Mesendoderm (in vitro differentiated cells): Measurements from ENCODE around the gene CFAP45.
A peak's percentile ranks its signal among the peaks of the same experiment; 100 is the strongest.

Experiments
- DNase-seq: peaks from one replicate; pipeline ENCODE4 v3.0.0; 2013
- H2AK5ac ChIP-seq: 2 replicates; pipeline ENCODE4 v1.6.1; 2013; ENCODE audit warnings: low read length, inconsistent platforms
- H2BK120ac ChIP-seq: 2 replicates; pipeline ENCODE4 v1.6.1; 2013; ENCODE audit warnings: low read depth, mild to moderate bottlenecking, low read length, moderate library complexity, mixed read lengths
- H2BK15ac ChIP-seq: replicated peaks from 2 replicates; pipeline ENCODE4 v1.6.1; 2013; ENCODE audit warnings: low read depth, mild to moderate bottlenecking, moderate library complexity
- H2BK5ac ChIP-seq: 2 replicates; pipeline ENCODE4 v1.6.1; 2013; ENCODE audit warnings: low read length, inconsistent platforms
- H3K18ac ChIP-seq: 2 replicates; pipeline ENCODE4 v1.6.1; 2013; ENCODE audit warnings: mild to moderate bottlenecking, low read length, mixed read lengths
- H3K23ac ChIP-seq: one replicate; pipeline ENCODE4 v1.6.1; 2013; ENCODE audit warnings: low read length
- H3K27ac ChIP-seq: 2 replicates; pipeline ENCODE4 v1.5.1; 2013; ENCODE audit warnings: low read depth, mild to moderate bottlenecking, inconsistent platforms, low read length, moderate library complexity
- H3K27me3 ChIP-seq: 2 replicates; pipeline ENCODE4 v1.6.1; 2013; ENCODE audit warnings: low read length, control low read depth, mild to moderate bottlenecking, inconsistent platforms; ENCODE audit not compliant: insufficient read depth, poor library complexity
- H3K36me3 ChIP-seq: 2 replicates; pipeline ENCODE4 v1.6.1; 2013; ENCODE audit warnings: low read length, inconsistent platforms; ENCODE audit not compliant: control insufficient read depth, insufficient read depth
- H3K4ac ChIP-seq: one replicate; pipeline ENCODE4 v1.6.1; 2013; ENCODE audit warnings: low read depth, mild to moderate bottlenecking, low read length, moderate library complexity
- H3K4me1 ChIP-seq: 2 replicates; pipeline ENCODE4 v1.6.1; 2013; ENCODE audit warnings: low read depth, low read length, inconsistent platforms; ENCODE audit not compliant: control insufficient read depth
- H3K4me2 ChIP-seq: 2 replicates; pipeline ENCODE4 v1.6.1; 2013; ENCODE audit warnings: low read length
- H3K4me3 ChIP-seq: 2 replicates; pipeline ENCODE4 v1.5.1; 2013; ENCODE audit warnings: mild to moderate bottlenecking, low read length
- H3K56ac ChIP-seq: one replicate; pipeline ENCODE4 v1.6.1; 2013; ENCODE audit warnings: low read length
- H3K79me1 ChIP-seq: 2 replicates; pipeline ENCODE4 v1.6.1; 2013; ENCODE audit warnings: low read length, inconsistent platforms
- H3K79me2 ChIP-seq: 2 replicates; pipeline ENCODE4 v1.6.1; 2013; ENCODE audit warnings: mild to moderate bottlenecking, low read length; ENCODE audit not compliant: control insufficient read depth, insufficient read depth
- H3K9ac ChIP-seq: 2 replicates; pipeline ENCODE4 v1.6.1; 2013; ENCODE audit warnings: low read length, inconsistent platforms
- H4K5ac ChIP-seq: one replicate; pipeline ENCODE4 v1.6.1; 2013; ENCODE audit warnings: low read length
- H4K8ac ChIP-seq: one replicate; pipeline ENCODE4 v1.6.1; 2013; ENCODE audit warnings: low read depth, mild to moderate bottlenecking, control low read depth, low read length, moderate library complexity
- WGBS: extraction: QIAGEN DNeasy Blood & Tissue Kit; methylation state at CpG from one replicate; pipeline ENCODE4 v1.1.7; 2013; ENCODE audit warnings: low lambda C conversion rate, missing lambda C conversion rate; ENCODE audit not compliant: insufficient coverage; ENCODE audit errors: extremely low coverage; 5-methylcytosine and 5-hydroxymethylcytosine counted together

Gene CFAP45

DNA sequence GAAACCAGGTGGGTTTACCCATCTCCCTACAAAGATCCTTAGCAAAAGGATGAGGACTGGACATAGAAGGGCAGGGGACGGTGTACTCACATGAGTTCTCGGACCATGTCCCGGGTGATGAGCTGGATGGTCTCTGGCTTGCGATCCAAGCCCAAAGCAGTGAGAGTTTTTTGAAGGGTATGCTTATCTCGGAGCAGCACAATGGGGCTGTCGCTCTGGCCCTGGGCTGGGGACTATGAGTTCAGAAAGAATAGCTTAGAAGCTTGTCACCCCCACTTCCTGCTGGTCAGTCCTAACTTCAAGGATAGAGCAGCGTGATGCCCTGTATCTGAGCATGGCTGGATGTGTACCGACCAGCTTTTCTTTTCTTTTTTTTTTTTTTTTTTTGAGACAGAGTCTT lies 9.6 kb downstream of the CFAP45 start:
- H3K9ac ChIP-seq: no peak overlapping the region
- no CpG with 5 or more reads among the region's 8 CpGs for WGBS
- peak overlapping the region; percentile 31 for H3K27ac ChIP-seq
- no peak for DNase-seq
- H3K4me3 ChIP-seq: no peak overlapping the region
- peak overlapping the region; percentile 11 for H3K18ac ChIP-seq
- no peaks in the 10 kb centered on the region for H3K27me3 ChIP-seq
- peak overlapping the region; percentile 88 for H2AK5ac ChIP-seq
- no peak overlapping the region for H2BK120ac ChIP-seq
- H2BK15ac ChIP-seq: no peak overlapping the region
- no peaks in the 10 kb centered on the region for H3K79me1 ChIP-seq
- H3K23ac ChIP-seq: no peak overlapping the region
- H3K36me3 ChIP-seq: no peaks in the 10 kb centered on the region
- no peak overlapping the region for H3K4me2 ChIP-seq
- peak overlapping the region; percentile 38 for H3K56ac ChIP-seq
- peaks cover 5% of the 10 kb centered on the region for H3K4me1 ChIP-seq
- no peak overlapping the region for H3K4ac ChIP-seq
- H3K79me2 ChIP-seq: no peaks in the 10 kb centered on the region
- no peak overlapping the region for H4K8ac ChIP-seq
- peak overlapping the region; percentile 74 for H2BK5ac ChIP-seq
- no peak overlapping the region for H4K5ac ChIP-seq

- H3K27ac ChIP-seq: peak overlapping the region; percentile 25
- peak; percentile 91 for DNase-seq
- no CpG with 5 or more reads among the region's 2 CpGs for WGBS
Observed at GRCh38 chr1:159889821-159890252, 10.1 kb downstream of the CFAP45 start.

DNA sequence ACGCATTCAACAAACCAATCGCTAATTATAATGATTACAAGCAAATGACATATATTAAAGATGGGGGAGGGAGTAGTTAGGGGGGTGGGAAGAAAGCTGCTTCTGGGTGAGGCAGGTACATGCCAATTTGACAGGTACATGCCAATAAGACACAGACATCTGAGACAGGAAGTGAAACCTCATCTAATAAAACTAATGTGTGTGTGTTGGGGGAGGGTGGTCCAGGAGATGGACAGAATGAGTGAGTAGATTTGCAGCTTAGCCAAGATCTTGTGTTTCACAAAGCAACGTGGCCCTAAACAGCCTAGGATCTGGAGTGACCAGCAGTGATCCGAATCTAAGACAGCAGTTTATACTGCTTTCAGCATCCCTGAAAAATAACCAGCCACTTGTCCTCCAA lies 10.8 kb downstream of the CFAP45 start:
- peak overlapping the region; percentile 25 for H3K27ac ChIP-seq
- no peak overlapping the region for H3K18ac ChIP-seq
- no peak overlapping the region for H3K4me2 ChIP-seq
- H2BK15ac ChIP-seq: no peak overlapping the region
- no peak overlapping the region for H4K5ac ChIP-seq
- no peaks in the 10 kb centered on the region for H3K27me3 ChIP-seq
- H2AK5ac ChIP-seq: no peak overlapping the region
- H4K8ac ChIP-seq: no peak overlapping the region
- no peak overlapping the region for H3K23ac ChIP-seq
- H3K4me1 ChIP-seq: peaks cover 5% of the 10 kb centered on the region
- no peak overlapping the region for H2BK5ac ChIP-seq
- no peak overlapping the region for H3K4me3 ChIP-seq
- H3K79me1 ChIP-seq: no peaks in the 10 kb centered on the region
- no CpG with 5 or more reads among the region's 4 CpGs for WGBS
- no peak overlapping the region for H3K56ac ChIP-seq
- no peak for DNase-seq
- H3K79me2 ChIP-seq: no peaks in the 10 kb centered on the region
- H3K9ac ChIP-seq: no peak overlapping the region
- H3K4ac ChIP-seq: no peak overlapping the region
- no peaks in the 10 kb centered on the region for H3K36me3 ChIP-seq
- no peak overlapping the region for H2BK120ac ChIP-seq

More at GRCh38 chr1:159889821-159890252, 10.1 kb downstream of the CFAP45 start:
- H2BK120ac ChIP-seq: no peak overlapping the region
- no peak overlapping the region for H3K4ac ChIP-seq
- H4K8ac ChIP-seq: no peak overlapping the region
- no peaks in the 10 kb centered on the region for H3K79me2 ChIP-seq
- H2BK15ac ChIP-seq: no peak overlapping the region
- H3K4me3 ChIP-seq: no peak overlapping the region
- H2AK5ac ChIP-seq: no peak overlapping the region
- no peak overlapping the region for H3K9ac ChIP-seq
- peak overlapping the region; percentile 11 for H3K18ac ChIP-seq
- H3K27me3 ChIP-seq: no peaks in the 10 kb centered on the region
- no peaks in the 10 kb centered on the region for H3K79me1 ChIP-seq
- H3K4me2 ChIP-seq: no peak overlapping the region
- H3K4me1 ChIP-seq: peaks cover 5% of the 10 kb centered on the region
- no peak overlapping the region for H3K23ac ChIP-seq
- no peak overlapping the region for H4K5ac ChIP-seq
- H3K56ac ChIP-seq: peak overlapping the region; percentile 26
- H2BK5ac ChIP-seq: no peak overlapping the region
- H3K36me3 ChIP-seq: no peaks in the 10 kb centered on the region

DNA sequence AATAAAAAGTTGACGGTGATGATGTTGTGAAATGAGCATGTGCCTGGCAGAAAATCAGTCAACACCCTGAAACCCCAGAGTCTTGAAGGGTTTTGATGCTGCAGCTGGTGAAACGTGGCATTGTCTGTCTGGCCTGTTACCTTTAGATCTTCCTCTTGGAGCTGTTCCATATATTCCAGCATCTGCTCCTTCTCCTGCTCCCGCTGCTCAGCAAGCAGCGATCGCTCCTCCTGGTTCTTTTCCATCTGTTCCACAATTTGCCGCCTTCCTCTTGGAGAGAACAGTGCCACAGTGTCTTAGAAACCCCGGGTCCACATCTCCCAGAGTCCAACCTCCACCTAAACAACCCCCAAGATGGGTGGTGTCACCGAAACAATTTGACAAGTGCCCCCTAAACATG lies 15.7 kb downstream of the CFAP45 start:
- no peak overlapping the region for H3K4ac ChIP-seq

DNA sequence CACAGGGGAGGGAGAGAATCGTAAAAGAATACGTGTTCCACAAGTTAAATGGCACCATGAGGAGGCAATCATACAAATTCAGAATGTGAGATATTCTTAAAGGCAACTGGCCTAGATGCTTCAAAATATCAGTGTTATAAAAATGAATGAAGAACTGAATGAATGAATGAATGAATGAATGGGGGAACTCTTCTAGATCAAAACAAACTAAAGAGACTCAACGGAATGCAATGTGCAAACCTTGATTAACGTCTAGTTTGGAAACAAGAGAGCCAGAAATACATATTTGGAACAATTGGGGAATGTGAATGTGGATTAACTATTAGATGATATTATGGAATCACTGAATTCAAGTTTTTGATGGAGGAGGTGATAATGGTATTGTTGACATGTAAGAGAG lies 16.8 kb downstream of the CFAP45 start:
- H2AK5ac ChIP-seq: no peak overlapping the region
- H3K23ac ChIP-seq: no peak overlapping the region
- H2BK15ac ChIP-seq: no peak overlapping the region
- H4K8ac ChIP-seq: no peak overlapping the region
- no peak overlapping the region for H4K5ac ChIP-seq
- H3K79me1 ChIP-seq: no peaks in the 10 kb centered on the region
- H3K4me2 ChIP-seq: no peak overlapping the region
- H3K4ac ChIP-seq: no peak overlapping the region
- DNase-seq: no peak
- no peak overlapping the region for H3K9ac ChIP-seq
- no peaks in the 10 kb centered on the region for H3K4me1 ChIP-seq
- no CpG with 5 or more reads among the region's 4 CpGs for WGBS
- H2BK120ac ChIP-seq: no peak overlapping the region
- H3K27ac ChIP-seq: no peak overlapping the region
- H3K4me3 ChIP-seq: no peak overlapping the region
- H3K79me2 ChIP-seq: no peaks in the 10 kb centered on the region
- H3K36me3 ChIP-seq: no peaks in the 10 kb centered on the region
- H3K56ac ChIP-seq: no peak overlapping the region
- no peak overlapping the region for H3K18ac ChIP-seq
- no peaks in the 10 kb centered on the region for H3K27me3 ChIP-seq
- H2BK5ac ChIP-seq: no peak overlapping the region

More for the DNA sequence above, 15.7 kb downstream of the CFAP45 start:
- Histone ChIP-seq H3K27me3 (no peaks in the 10 kb centered on the region), H3K18ac (no peak overlapping the region), H2BK120ac (no peak overlapping the region), H2AK5ac (no peak overlapping the region), H3K4me1 (no peaks in the 10 kb centered on the region), H3K79me2 (no peaks in the 10 kb centered on the region), H2BK15ac (no peak overlapping the region), H3K4me2 (no peak overlapping the region), H4K8ac (no peak overlapping the region), H3K56ac (no peak overlapping the region), H3K36me3 (no peaks in the 10 kb centered on the region), H3K4me3 (no peak overlapping the region), H3K9ac (no peak overlapping the region), H3K27ac (no peak overlapping the region), H3K79me1 (no peaks in the 10 kb centered on the region), H2BK5ac (no peak overlapping the region), H3K23ac (no peak overlapping the region), H4K5ac (no peak overlapping the region)
- no CpG with 5 or more reads among the region's 8 CpGs for WGBS
- no peak for DNase-seq

DNA sequence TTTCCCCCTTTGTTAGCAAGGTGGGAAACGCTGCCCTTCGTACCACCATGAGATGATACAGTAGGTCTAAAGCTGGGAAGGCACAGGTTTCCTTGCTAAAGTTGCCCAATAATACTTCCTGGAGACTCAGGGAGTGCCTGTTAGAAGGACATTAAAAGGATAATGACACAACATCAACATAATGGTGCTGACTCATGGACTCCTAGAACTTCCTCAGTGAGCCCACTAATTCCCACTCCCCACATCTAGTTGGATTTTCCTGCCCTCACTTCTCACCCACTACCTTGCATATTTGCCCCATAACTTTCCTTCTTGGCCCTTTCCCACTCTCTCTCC lies 17.5 kb downstream of the CFAP45 start:
- Histone ChIP-seq H3K27me3 (no peaks in the 10 kb centered on the region), H3K9ac (no peak overlapping the region), H2BK15ac (no peak overlapping the region), H2AK5ac (no peak overlapping the region), H3K79me1 (no peaks in the 10 kb centered on the region), H3K4me1 (no peaks in the 10 kb centered on the region), H3K36me3 (no peaks in the 10 kb centered on the region), H3K23ac (no peak overlapping the region), H3K79me2 (no peaks in the 10 kb centered on the region), H4K8ac (no peak overlapping the region), H2BK5ac (no peak overlapping the region), H4K5ac (no peak overlapping the region), H3K4me2 (no peak overlapping the region), H3K4me3 (no peak overlapping the region), H3K18ac (no peak overlapping the region), H3K56ac (no peak overlapping the region), H2BK120ac (no peak overlapping the region), H3K27ac (no peak overlapping the region), H3K4ac (no peak overlapping the region)
- DNase-seq: no peak
- no CpG with 5 or more reads among the region's 2 CpGs for WGBS
